Left lung (tissue), 10 donors: ENCODE measurements around the gene GPC6. TPM values are rescaled to one million over a fixed set of nuclear protein-coding genes. Genes with fewer than 3 reads are reported as not detected.

Experiments used
- ATAC-seq: fragments of 200-7000 bp; cut with Tn5 transposase; one replicate; pipeline ENCODE4 v1.9.1; 2020; ENCODE audit warnings: moderate library complexity
- DNase-seq, 4 donors: peaks; one replicate each; pipeline ENCODE4 v3.0.0-alpha.2; 2013 to 2020
- H3K27ac ChIP-seq, 2 donors: fragments of 200-600 bp; sonication (generic) in 1 of 2; one replicate each; pipeline versions ENCODE4 v1.5.0 to v1.8.0; 2020 to 2021
- H3K27me3 ChIP-seq, 2 donors: fragments of 200-600 bp; sonication (generic) in 1 of 2; one replicate each; pipeline versions ENCODE4 v1.5.0 to v1.8.0; 2020 to 2021
- H3K36me3 ChIP-seq, 2 donors: fragments of 200-600 bp; sonication (generic) in 1 of 2; one replicate each; pipeline versions ENCODE4 v1.5.0 to v1.8.0; 2020 to 2021
- H3K4me1 ChIP-seq, 2 donors: fragments of 200-600 bp; one replicate each; pipeline ENCODE4 v1.8.0; 2021
- H3K4me3 ChIP-seq, 2 donors: fragments of 200-600 bp; sonication (generic) in 1 of 2; one replicate each; pipeline versions ENCODE4 v1.5.0 to v1.8.0; 2020 to 2021; ENCODE audit warnings: mild to moderate bottlenecking in 1 of 2
- H3K9me3 ChIP-seq, 2 donors: fragments of 200-600 bp; sonication (generic) in 1 of 2; one replicate each; pipeline versions ENCODE4 v1.5.0 to v1.8.0; 2020 to 2021
- intact Hi-C, 2 donors: fragments of 100-400 bp; cut with DNase I; formaldehyde crosslinking; loops; one replicate each; pipeline versions ENCODE4 v1.11.2 to v1.14.2; 2022
- polyA plus RNA-seq, 6 donors: library from polyadenylated mRNA; unstranded; fragments of 120-200 nt; gene quantifications; one replicate each; pipeline ENCODE4 v1.2.1, GENCODE V29; 2013; ENCODE audit not compliant: insufficient read length in 6 of 6
- total RNA-seq, 2 donors: library from RNA; stranded (reverse); fragmentation: NEBNext Ultra II Directional; extraction: Animal tissue kit (Norgen Biotek cat#: 25700); gene quantifications; one replicate each; pipeline ENCODE4 v1.2.1, GENCODE V29; 2021
- TF ChIP-seq, protein P1 (sequence below), 2 donors: fragments of 200-600 bp; sonication (generic) in 1 of 2; IDR thresholded peaks; one replicate each; pipeline versions ENCODE4 v1.5.0 to v1.8.0; 2021; ENCODE audit warnings: antibody characterized with exemption in 2 of 2
- donor health status: DM: no; HTN: yes; CAD: no.
- donor health status: DM: no; HTN: no; CAD: no.

The GPC6 gene
- total and polyA plus RNA-seq, 8 donors, result 9.6 to 25.8 (median 21.1) TPM

DNA sequence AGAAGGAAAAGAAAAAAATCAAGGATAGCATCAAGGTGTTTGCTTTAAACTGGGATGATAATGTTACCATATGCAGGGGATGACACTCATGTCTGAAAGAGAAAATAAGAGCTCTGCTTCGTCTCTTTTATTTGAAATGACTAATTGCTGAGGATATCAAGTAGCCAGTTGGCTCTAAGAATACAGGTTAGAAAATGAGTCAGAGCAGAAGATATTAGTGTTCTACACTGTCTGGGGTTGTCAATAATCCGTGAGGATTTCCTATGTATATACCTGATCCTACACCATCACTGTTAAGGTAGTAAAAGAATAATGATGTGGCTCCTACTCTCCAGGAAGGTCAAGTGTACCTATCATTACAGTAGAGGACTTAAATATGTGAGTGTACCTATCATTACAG, 562.5 kb downstream of the GPC6 start:
- Histone ChIP-seq H3K27me3 (no peaks in the 10 kb centered on the region), H3K4me1 (no peaks in the 10 kb centered on the region), H3K27ac (no peak overlapping the region), H3K4me3 (no peak overlapping the region), H3K9me3 (no peaks in the 10 kb centered on the region), H3K36me3 (no peaks in the 10 kb centered on the region)
- DNase-seq (no peak), ATAC-seq (no peak)
- TF ChIP-seq, protein P1, sequence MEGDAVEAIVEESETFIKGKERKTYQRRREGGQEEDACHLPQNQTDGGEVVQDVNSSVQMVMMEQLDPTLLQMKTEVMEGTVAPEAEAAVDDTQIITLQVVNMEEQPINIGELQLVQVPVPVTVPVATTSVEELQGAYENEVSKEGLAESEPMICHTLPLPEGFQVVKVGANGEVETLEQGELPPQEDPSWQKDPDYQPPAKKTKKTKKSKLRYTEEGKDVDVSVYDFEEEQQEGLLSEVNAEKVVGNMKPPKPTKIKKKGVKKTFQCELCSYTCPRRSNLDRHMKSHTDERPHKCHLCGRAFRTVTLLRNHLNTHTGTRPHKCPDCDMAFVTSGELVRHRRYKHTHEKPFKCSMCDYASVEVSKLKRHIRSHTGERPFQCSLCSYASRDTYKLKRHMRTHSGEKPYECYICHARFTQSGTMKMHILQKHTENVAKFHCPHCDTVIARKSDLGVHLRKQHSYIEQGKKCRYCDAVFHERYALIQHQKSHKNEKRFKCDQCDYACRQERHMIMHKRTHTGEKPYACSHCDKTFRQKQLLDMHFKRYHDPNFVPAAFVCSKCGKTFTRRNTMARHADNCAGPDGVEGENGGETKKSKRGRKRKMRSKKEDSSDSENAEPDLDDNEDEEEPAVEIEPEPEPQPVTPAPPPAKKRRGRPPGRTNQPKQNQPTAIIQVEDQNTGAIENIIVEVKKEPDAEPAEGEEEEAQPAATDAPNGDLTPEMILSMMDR (IDR thresholded peaks at IDR 0.05), result no peak
- intact Hi-C loops, result no loop called here

DNA sequence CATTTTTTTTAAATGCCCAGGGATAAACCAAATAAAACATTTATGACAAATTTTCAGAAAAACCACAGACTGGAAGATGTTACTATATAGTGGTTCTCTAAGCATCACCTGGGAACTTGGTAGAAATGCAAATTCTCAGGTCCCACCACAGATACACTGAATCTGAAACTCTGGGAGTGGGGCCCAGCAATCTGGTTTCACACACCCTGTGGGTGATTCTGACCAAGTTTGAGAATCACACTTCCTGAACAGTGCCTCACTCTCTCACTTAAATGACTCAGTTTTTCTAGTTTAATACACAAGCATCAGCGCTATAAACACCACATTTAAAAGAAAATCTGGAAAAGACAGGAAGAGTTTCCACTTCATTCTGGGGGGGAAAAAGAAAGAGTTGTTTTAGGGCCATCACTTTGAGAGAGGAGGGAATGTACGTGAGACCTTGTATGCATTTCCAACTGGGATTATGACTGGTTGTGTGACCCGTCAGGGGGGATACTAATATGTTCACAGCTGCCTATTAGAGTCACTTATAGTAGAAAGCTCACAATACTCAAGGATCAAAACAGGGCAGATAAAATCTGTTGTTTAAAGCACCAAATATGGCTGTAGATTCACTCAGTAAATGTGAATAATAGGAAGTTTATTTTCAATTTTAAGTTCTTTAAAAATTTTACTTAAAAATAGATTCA, 567.7 kb downstream of the GPC6 start:
- Histone ChIP-seq H3K36me3 (no peaks in the 10 kb centered on the region), H3K27me3 (no peaks in the 10 kb centered on the region), H3K4me1 (no peaks in the 10 kb centered on the region), H3K4me3 (no peak overlapping the region), H3K27ac (no peak overlapping the region), H3K9me3 (no peaks in the 10 kb centered on the region)
- DNase-seq, result no peak
- intact Hi-C loops, result no loop called here
- no peak for ATAC-seq
- TF ChIP-seq, protein P1 (IDR thresholded peaks at IDR 0.05), result no peak

DNA sequence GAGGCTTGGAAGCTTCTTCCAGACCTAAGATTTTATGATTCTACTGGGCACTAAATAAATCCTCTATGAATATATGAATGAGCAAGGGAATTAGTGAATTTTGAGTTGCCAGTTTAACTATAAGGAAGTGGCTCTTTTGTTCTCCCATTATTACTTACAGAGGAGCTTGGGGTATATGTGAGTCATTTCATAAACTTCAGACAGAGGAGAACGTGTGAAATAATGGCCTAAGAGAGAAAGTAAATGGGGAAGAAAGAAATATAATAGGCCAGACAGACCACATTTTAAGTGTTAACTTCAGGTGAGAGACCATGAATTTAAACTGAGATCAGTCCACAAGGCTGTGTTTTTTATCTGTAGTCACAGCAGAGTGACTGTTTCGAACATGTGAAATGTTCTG, 570.9 kb downstream of the GPC6 start:
- H3K4me3 ChIP-seq, result no peak overlapping the region

DNA sequence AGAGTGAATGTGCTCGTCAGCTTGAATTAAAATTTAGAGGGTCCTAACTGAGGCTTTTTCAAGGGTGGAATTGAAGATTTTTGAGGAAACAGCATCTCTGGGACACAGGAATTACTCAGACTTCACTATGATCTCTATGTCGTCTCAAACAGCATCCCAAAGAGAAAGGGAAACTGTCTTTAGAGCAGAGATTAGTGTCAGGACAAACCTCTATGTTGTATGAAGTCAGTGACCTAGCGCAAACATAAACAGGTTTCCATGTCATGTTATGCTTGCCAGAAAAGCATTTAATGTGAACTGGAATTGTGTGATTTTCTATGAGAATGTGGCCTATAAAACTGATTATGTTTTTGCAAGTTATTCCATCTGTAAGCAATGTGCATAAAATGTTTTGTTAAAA, 573.7 kb downstream of the GPC6 start:
- no peak overlapping the region for H3K4me3 ChIP-seq
- no peaks in the 10 kb centered on the region for H3K4me1 ChIP-seq
- ATAC-seq (no peak), DNase-seq (no peak)
- no peaks in the 10 kb centered on the region for H3K36me3 ChIP-seq
- H3K27me3 ChIP-seq, result no peaks in the 10 kb centered on the region
- TF ChIP-seq, protein P1 (IDR thresholded peaks at IDR 0.05), result no peak
- intact Hi-C loops, result no loop called here
- no peak overlapping the region for H3K27ac ChIP-seq
- no peaks in the 10 kb centered on the region for H3K9me3 ChIP-seq

More for the DNA sequence above, 570.9 kb downstream of the GPC6 start:
- DNase-seq, result no peak
- no peak for ATAC-seq
- intact Hi-C loops, result no loop called here
- Histone ChIP-seq H3K36me3 (no peaks in the 10 kb centered on the region), H3K9me3 (no peaks in the 10 kb centered on the region), H3K4me1 (no peaks in the 10 kb centered on the region), H3K27ac (no peak overlapping the region), H3K27me3 (no peaks in the 10 kb centered on the region)
- TF ChIP-seq, protein P1 (IDR thresholded peaks at IDR 0.05), result no peak

DNA sequence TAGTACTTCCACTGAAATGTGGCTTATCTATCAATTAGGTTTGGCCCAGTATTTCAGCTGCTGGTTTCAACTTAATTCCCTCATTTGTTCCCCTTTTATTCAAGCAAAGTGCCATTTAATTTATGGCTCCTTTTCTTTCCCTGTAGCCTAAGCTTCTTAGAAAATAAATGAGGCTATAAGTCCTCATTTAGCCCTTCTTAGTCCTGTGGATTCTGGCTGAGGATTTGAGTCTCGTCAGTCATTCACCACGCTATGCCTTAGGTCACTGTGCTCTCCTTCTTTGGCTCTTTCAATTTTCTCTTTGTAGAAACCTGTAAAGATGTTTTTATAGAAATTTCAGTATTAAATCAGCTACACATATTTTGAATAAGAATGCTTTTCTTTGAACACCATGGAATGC, 579.1 kb downstream of the GPC6 start:
- Histone ChIP-seq H3K27ac (no peak overlapping the region), H3K4me1 (no peaks in the 10 kb centered on the region), H3K36me3 (no peaks in the 10 kb centered on the region), H3K27me3 (no peaks in the 10 kb centered on the region), H3K4me3 (no peak overlapping the region), H3K9me3 (no peaks in the 10 kb centered on the region)
- ATAC-seq (no peak), DNase-seq (no peak)
- TF ChIP-seq, protein P1 (IDR thresholded peaks at IDR 0.05), result no peak
- intact Hi-C loops, result no loop called here
